PC-9 (cell line): ENCODE results near the gene DNAH6. TPM values are rescaled to one million over a fixed set of nuclear protein-coding genes. Genes with fewer than 3 reads are reported as not detected.

Experiments used
- BruUV-seq: library from RNA; stranded (reverse); fragments of 400-500 nt; replicated peaks from 2 replicates; lab custom pipeline; 2021; lab: Mats Ljungman, UMichigan
- CTCF ChIA-PET: fragments of 300-600 bp; sonication (Branson Sonifier 250); formaldehyde crosslinking; loops from one replicate; lab custom pipeline; 2022; ENCODE audit warnings: antibody characterized with exemption; lab: Charles Lee
- POLR2A ChIA-PET: fragments of 300-600 bp; sonication (Branson Sonifier 250); formaldehyde crosslinking; loops from one replicate; lab custom pipeline; 2022; ENCODE audit warnings: antibody characterized with exemption; ENCODE audit not compliant: unreplicated experiment; lab: Charles Lee
- DNase-seq, 2 experiments: peaks; one replicate each; pipeline versions ENCODE4 v3.0.0 to v3.0.0-alpha.2; 2015 to 2022; ENCODE audit warnings: mixed read lengths in 1 of 2
- H2AFZ ChIP-seq: fragments of 200-600 bp; sonication (generic); 2 replicates; pipeline ENCODE4 v1.8.1; 2017; ENCODE audit warnings: antibody characterized with exemption
- H3F3A ChIP-seq: fragments of 200-600 bp; sonication (generic); 2 replicates; pipeline ENCODE4 v1.8.1; 2017; ENCODE audit warnings: antibody characterized with exemption, mild to moderate bottlenecking, low read depth; ENCODE audit not compliant: insufficient read depth
- H3K27ac ChIP-seq: fragments of 200-600 bp; sonication (generic); 2 replicates; pipeline ENCODE4 v1.6.1; 2016; ENCODE audit warnings: mixed run types
- H3K27me3 ChIP-seq: fragments of 200-600 bp; sonication (generic); 2 replicates; pipeline ENCODE4 v1.6.1; 2016; ENCODE audit warnings: low read depth, mixed run types; ENCODE audit not compliant: insufficient read depth
- H3K36me3 ChIP-seq: fragments of 200-600 bp; sonication (generic); 2 replicates; pipeline ENCODE4 v1.6.1; 2016; ENCODE audit warnings: low read depth, mixed run types
- H3K4me1 ChIP-seq: fragments of 200-600 bp; sonication (generic); replicated peaks from 2 replicates; pipeline ENCODE4 v1.6.1; 2016; ENCODE audit warnings: mixed run types; ENCODE audit not compliant: insufficient read depth
- H3K4me2 ChIP-seq: fragments of 200-600 bp; sonication (generic); 2 replicates; pipeline ENCODE4 v1.6.1; 2017; ENCODE audit warnings: mixed run types
- H3K4me3 ChIP-seq: fragments of 200-600 bp; sonication (generic); 2 replicates; pipeline ENCODE4 v1.6.1; 2016; ENCODE audit warnings: mixed run types
- H3K79me2 ChIP-seq: fragments of 200-600 bp; sonication (generic); 2 replicates; pipeline ENCODE4 v1.6.1; 2017; ENCODE audit warnings: low read depth, mixed run types
- H3K9me2 ChIP-seq: fragments of 200-600 bp; sonication (generic); 2 replicates; pipeline ENCODE4 v1.8.1; 2017; ENCODE audit warnings: mild to moderate bottlenecking; ENCODE audit not compliant: insufficient read depth
- H3K9me3 ChIP-seq: fragments of 200-600 bp; sonication (generic); 2 replicates; pipeline ENCODE4 v1.8.1; 2016; ENCODE audit warnings: low read depth; ENCODE audit not compliant: insufficient read depth
- H4K20me1 ChIP-seq: fragments of 200-600 bp; sonication (generic); 2 replicates; pipeline ENCODE4 v1.8.1; 2017; ENCODE audit not compliant: insufficient read depth
- EZH2 ChIP-seq: fragments of 200-600 bp; sonication (generic); IDR thresholded peaks from 2 replicates; pipeline ENCODE4 v1.8.0; 2017; ENCODE audit warnings: antibody characterized with exemption, low read depth
- intact Hi-C: fragments of 100-400 bp; cut with micrococcal nuclease; formaldehyde crosslinking; loops from one replicate; pipeline ENCODE4 v1.10.0; 2022; ENCODE audit not compliant: unreplicated experiment
- total RNA-seq: library from RNA; stranded (reverse); gene quantifications from 2 replicates; pipeline ENCODE4 v1.2.3, GENCODE V29; 2021
- TF ChIP-seq, protein P1 (sequence below): fragments of 200-600 bp; sonication (generic); conservative IDR thresholded peaks from 2 replicates; pipeline ENCODE4 v1.6.1; 2017; ENCODE audit warnings: mixed run types, antibody characterized with exemption, mild to moderate bottlenecking, moderate library complexity

Gene DNAH6
- total RNA-seq, 1 experiment from 2014 or later, result not detected

DNA sequence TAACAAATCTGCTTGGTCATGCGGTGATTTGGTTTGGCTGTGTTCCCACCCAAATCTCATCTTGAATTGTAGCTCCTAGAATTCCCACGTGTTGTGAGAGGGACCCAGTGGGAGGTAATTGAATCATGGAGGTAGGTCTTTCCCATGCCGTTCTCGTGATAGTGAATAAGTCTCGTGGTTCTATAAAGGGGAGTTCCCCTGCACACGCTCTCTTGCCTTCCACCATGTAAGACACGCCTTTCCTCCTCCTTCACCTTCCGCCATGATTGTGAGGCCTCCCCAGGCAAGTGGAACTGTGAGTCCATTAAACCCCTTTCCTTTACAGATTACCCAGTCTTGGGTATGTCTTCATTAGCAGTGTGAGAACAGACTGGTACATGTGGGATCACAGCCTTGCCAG, 327.8 kb downstream of the DNAH6 start:
- Histone ChIP-seq H3K4me2 (no peak overlapping the region), H3K4me1 (no peaks in the 10 kb centered on the region), H2AFZ (no peak overlapping the region), H3K27ac (no peak overlapping the region), H3K27me3 (peaks cover 14% of the 10 kb centered on the region; the same call in 1 of the 2 replicates), H3F3A (no peaks in the 10 kb centered on the region), H3K4me3 (no peak overlapping the region), H3K9me2 (no peaks in the 10 kb centered on the region), H3K9me3 (no peaks in the 10 kb centered on the region), H3K36me3 (no peaks in the 10 kb centered on the region), H3K79me2 (no peaks in the 10 kb centered on the region), H4K20me1 (no peaks in the 10 kb centered on the region)
- ChIA-PET CTCF (no interaction called here), POLR2A (no interaction called here)
- intact Hi-C loops, result no loop called here
- no TSS peak for BruUV-seq
- DNase-seq, result no peak
- no peak for TF ChIP-seq EZH2
- TF ChIP-seq, protein P1, sequence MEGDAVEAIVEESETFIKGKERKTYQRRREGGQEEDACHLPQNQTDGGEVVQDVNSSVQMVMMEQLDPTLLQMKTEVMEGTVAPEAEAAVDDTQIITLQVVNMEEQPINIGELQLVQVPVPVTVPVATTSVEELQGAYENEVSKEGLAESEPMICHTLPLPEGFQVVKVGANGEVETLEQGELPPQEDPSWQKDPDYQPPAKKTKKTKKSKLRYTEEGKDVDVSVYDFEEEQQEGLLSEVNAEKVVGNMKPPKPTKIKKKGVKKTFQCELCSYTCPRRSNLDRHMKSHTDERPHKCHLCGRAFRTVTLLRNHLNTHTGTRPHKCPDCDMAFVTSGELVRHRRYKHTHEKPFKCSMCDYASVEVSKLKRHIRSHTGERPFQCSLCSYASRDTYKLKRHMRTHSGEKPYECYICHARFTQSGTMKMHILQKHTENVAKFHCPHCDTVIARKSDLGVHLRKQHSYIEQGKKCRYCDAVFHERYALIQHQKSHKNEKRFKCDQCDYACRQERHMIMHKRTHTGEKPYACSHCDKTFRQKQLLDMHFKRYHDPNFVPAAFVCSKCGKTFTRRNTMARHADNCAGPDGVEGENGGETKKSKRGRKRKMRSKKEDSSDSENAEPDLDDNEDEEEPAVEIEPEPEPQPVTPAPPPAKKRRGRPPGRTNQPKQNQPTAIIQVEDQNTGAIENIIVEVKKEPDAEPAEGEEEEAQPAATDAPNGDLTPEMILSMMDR, result no peak

DNA sequence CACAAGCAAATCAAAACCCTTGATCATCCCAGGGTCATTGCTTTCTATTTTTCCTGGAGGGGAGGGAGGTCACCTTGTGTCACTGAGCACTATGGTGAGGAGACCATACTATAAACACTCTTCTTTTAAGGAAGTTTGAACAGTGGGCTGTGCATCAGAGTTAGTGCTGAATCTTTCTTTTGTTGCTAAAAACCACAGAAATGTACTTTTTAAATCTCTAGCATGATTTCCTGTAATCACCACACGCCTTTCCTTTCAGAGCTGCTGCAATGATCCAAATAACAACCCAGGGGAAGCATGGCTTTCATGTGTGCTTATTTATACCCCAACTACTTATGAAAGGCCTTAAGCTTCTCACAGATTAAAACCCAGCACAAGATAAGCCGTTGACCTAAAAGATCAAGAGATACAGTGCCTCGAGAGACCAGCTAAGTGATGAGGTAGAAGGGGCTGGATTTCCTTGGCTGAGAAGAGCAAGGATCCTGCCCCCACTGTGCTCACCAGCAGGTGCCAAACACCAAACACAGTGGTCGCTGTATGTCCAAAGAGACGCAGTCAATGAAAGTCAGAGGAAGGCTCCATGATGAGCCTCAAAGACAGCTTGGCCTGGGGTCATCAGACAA, 329.9 kb downstream of the DNAH6 start:
- no peak overlapping the region for H2AFZ ChIP-seq
- peaks cover 29% of the 10 kb centered on the region; the same call in 1 of the 2 replicates for H3K27me3 ChIP-seq
- POLR2A ChIA-PET, result no interaction called here
- CTCF ChIA-PET, result no interaction called here
- H3K9me3 ChIP-seq, result no peaks in the 10 kb centered on the region
- no peaks in the 10 kb centered on the region for H3K9me2 ChIP-seq
- no peaks in the 10 kb centered on the region for H4K20me1 ChIP-seq
- H3K27ac ChIP-seq, result no peak overlapping the region
- TF ChIP-seq, protein P1, result no peak
- TF ChIP-seq EZH2, result no peak
- H3K4me1 ChIP-seq, result no peaks in the 10 kb centered on the region
- no peaks in the 10 kb centered on the region for H3K79me2 ChIP-seq
- H3K36me3 ChIP-seq, result no peaks in the 10 kb centered on the region
- no TSS peak for BruUV-seq
- DNase-seq, result no peak
- no peak overlapping the region for H3K4me2 ChIP-seq
- H3K4me3 ChIP-seq, result no peak overlapping the region
- H3F3A ChIP-seq, result no peaks in the 10 kb centered on the region
- intact Hi-C loops, result no loop called here

DNA sequence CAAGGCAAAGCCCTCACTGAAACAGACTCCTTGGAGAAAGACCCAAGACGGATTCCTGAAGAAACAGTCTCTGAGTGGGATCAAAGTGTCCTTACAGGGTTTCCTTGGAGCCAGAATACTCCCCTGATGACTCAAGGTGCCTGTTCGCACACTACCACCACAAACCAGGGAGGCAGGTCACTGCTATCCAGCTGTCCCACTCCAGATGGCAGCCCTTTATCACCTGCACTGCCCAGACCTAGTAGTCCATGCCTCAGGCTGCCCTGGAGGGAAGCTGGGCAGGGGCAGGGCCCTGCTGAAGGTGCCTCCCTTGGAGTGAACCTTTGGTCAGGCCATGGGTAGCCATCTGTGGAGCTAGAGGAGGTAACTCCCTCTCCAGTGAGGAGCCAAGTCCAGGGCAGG, 330.4 kb downstream of the DNAH6 start:
- no peak overlapping the region for H2AFZ ChIP-seq
- BruUV-seq, result no TSS peak
- ChIA-PET POLR2A (no interaction called here), CTCF (no interaction called here)
- H3K27me3 ChIP-seq, result peaks cover 29% of the 10 kb centered on the region; the same call in 1 of the 2 replicates
- intact Hi-C loops, result no loop called here
- no peaks in the 10 kb centered on the region for H3K36me3 ChIP-seq
- no peaks in the 10 kb centered on the region for H4K20me1 ChIP-seq
- H3F3A ChIP-seq, result no peaks in the 10 kb centered on the region
- DNase-seq, result no peak
- H3K4me2 ChIP-seq, result no peak overlapping the region
- no peaks in the 10 kb centered on the region for H3K4me1 ChIP-seq
- no peaks in the 10 kb centered on the region for H3K79me2 ChIP-seq
- no peak for TF ChIP-seq EZH2
- TF ChIP-seq, protein P1, result no peak
- H3K9me2 ChIP-seq, result no peaks in the 10 kb centered on the region
- H3K27ac ChIP-seq, result no peak overlapping the region
- no peak overlapping the region for H3K4me3 ChIP-seq
- no peaks in the 10 kb centered on the region for H3K9me3 ChIP-seq
